Esophagus (tissue), 2 donors: Measurements from ENCODE around the gene RIPOR3. TPM values are rescaled to one million over a fixed set of nuclear protein-coding genes. Genes with fewer than 3 reads are reported as not detected.

Experiments
- H3K27ac ChIP-seq, 2 donors: one replicate each; pipeline ENCODE4 v1.5.1; 2013; ENCODE audit warnings: low read depth in 2 of 2, mild to moderate bottlenecking in 2 of 2, inconsistent platforms in 1 of 2, low read length in 1 of 2, moderate library complexity in 1 of 2
- H3K27me3 ChIP-seq, 2 donors: one replicate each; pipeline ENCODE4 v1.6.1; 2013; ENCODE audit warnings: low read length in 2 of 2, control low read depth in 1 of 2, mild to moderate bottlenecking in 1 of 2; ENCODE audit not compliant: insufficient read depth in 2 of 2, control insufficient read depth in 1 of 2
- H3K36me3 ChIP-seq, 2 donors: one replicate each; pipeline ENCODE4 v1.6.1; 2013; ENCODE audit warnings: low read length in 1 of 2; ENCODE audit not compliant: control insufficient read depth in 2 of 2, insufficient read depth in 2 of 2
- H3K4me1 ChIP-seq, 2 donors: one replicate each; pipeline ENCODE4 v1.6.1; 2013; ENCODE audit warnings: low read length in 1 of 2; ENCODE audit not compliant: control insufficient read depth in 2 of 2, insufficient read depth in 2 of 2
- H3K4me3 ChIP-seq, 2 donors: one replicate each; pipeline ENCODE4 v1.5.1; 2013; ENCODE audit warnings: low read length in 2 of 2, mild to moderate bottlenecking in 2 of 2, low read depth in 1 of 2, moderate library complexity in 1 of 2
- H3K9me3 ChIP-seq, 2 donors: one replicate each; pipeline ENCODE4 v1.6.1; 2013; ENCODE audit warnings: mild to moderate bottlenecking in 2 of 2, low read depth in 1 of 2, low read length in 1 of 2, moderate library complexity in 1 of 2; ENCODE audit not compliant: control insufficient read depth in 2 of 2, insufficient read depth in 1 of 2
- WGBS, 2 donors: extraction: QIAGEN DNeasy Blood & Tissue Kit; methylation state at CpG; one replicate each; pipeline ENCODE4 v1.1.7; 2013; 5-methylcytosine and 5-hydroxymethylcytosine counted together
- polyA plus RNA-seq, 2 donors: library from polyadenylated mRNA; stranded (reverse); fragments of 200-250 nt; gene quantifications; one replicate each; pipeline ENCODE4 v1.2.3, GENCODE V29; 2013
- donor health status: healthy with polysubstance abuse.
- donor health status: Bipolar disorder and iron deficiency.

Gene RIPOR3
- polyA plus RNA-seq, 2 donors, result 2.6 to 5.2 TPM

DNA sequence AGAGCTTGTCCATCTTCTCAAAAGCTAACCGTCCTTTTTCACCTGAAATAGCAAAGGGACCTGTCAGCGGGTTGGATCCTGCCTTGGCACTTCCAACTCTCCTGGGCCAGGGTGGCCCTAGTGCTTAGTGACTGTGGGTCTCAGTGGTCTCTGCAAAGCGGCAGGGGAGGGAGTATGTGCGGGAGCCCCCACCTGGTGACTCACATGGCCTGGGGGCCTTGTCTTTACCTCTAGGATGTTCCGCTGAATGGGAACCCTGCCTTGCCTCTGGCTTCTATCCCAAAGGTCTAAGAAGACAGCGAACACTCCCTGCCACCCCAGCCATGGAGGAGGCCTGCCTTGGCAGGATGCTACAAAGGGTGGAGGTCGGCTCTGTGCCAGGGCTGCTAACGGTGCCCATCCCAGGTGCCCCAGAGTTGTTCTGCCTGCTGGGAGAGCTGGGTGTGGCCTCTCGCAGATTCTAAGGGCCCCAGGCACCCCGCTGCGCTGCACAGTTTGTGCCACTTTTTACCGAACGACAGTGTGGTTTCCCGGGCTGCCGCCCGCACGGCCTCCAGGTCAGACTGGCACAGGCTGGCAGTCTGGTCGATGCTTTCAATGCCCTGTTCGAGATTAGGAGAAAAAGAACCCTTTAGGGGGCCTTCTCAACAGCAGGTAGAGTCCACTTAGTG, 103.9 kb downstream of the RIPOR3 start:
- Histone ChIP-seq H3K4me3 (no peak overlapping the region), H3K36me3 (peaks cover 0 to 16% of the 10 kb centered on the region in 2 donors), H3K9me3 (no peaks in the 10 kb centered on the region), H3K27ac (peak overlapping the region; percentile 77 to 78), H3K27me3 (no peaks in the 10 kb centered on the region), H3K4me1 (peaks cover 2 to 22% of the 10 kb centered on the region in 2 donors)
- 55 to 72% methylated on average over 19 of the region's 19 CpGs for WGBS, 2 donors

GRCh38 chr20:50586531-50587232, 104.7 kb downstream of the RIPOR3 start:
- Histone ChIP-seq H3K36me3 (peaks cover 0 to 19% of the 10 kb centered on the region in 2 donors), H3K4me1 (peaks cover 5 to 20% of the 10 kb centered on the region in 2 donors), H3K9me3 (no peaks in the 10 kb centered on the region), H3K27ac (no peak overlapping the region), H3K27me3 (no peaks in the 10 kb centered on the region), H3K4me3 (no peak overlapping the region)
- 85 to 88% methylated on average over 13 of the region's 13 CpGs for WGBS, 2 donors

DNA sequence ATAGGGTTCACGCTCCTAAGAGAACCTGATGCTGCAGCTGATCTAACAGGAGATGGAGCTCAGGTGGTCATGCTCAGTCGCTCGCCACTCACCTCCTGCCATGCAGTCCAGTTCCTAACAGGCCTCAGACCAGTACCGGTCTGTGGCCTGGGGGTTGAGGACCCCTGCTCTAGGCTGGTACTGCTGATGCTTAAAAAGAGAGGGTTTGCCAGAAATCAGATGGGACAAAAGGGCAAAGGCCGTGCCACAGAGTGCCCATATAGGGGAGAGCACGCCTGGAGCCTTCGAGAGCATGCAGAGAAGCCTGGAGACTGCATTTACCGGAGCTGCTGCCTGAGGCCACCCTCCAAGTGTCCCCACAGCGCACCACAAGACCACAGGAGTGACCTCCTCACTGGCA, 105.7 kb downstream of the RIPOR3 start:
- no peak overlapping the region for H3K4me3 ChIP-seq
- no peaks in the 10 kb centered on the region for H3K9me3 ChIP-seq
- H3K4me1 ChIP-seq, result peaks cover 5 to 20% of the 10 kb centered on the region in 2 donors
- peaks cover 8 to 26% of the 10 kb centered on the region in 2 donors for H3K36me3 ChIP-seq
- H3K27me3 ChIP-seq, result no peaks in the 10 kb centered on the region
- no peak overlapping the region for H3K27ac ChIP-seq
- 93% methylated on average over 9 of the region's 9 CpGs for WGBS, 2 donors

DNA sequence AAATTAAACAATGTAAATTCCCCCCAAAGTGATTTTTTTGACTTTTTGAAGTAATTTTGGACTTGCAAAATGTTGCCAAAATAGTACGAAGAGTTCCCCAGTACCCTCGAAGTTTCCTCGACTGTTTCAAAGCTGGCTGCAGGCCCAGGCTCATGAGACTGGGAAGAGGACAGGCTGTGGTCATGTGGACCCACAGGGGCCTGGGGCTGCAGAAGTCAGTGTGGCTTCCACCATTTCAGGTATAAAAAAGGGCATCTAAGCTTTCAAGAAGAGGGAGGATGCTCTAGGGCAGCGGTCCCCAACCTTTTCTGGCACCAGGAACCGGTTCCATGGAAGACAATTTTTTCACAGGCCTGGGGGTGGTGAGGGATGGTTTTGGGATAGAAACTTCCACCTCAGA, 106.1 kb downstream of the RIPOR3 start:
- Histone ChIP-seq H3K9me3 (no peaks in the 10 kb centered on the region), H3K27me3 (no peaks in the 10 kb centered on the region), H3K27ac (no peak overlapping the region), H3K4me3 (no peak overlapping the region), H3K4me1 (peaks cover 5 to 20% of the 10 kb centered on the region in 2 donors), H3K36me3 (peaks cover 8 to 29% of the 10 kb centered on the region in 2 donors)
- 71 to 80% methylated on average over 5 of the region's 5 CpGs for WGBS, 2 donors

- no peak overlapping the region for H3K27ac ChIP-seq
- no peaks in the 10 kb centered on the region for H3K27me3 ChIP-seq
- H3K4me3 ChIP-seq, result no peak overlapping the region
- H3K9me3 ChIP-seq, result no peaks in the 10 kb centered on the region
- H3K36me3 ChIP-seq, result peaks cover 9 to 32% of the 10 kb centered on the region in 2 donors
- peaks cover 5 to 20% of the 10 kb centered on the region in 2 donors for H3K4me1 ChIP-seq
- 84 to 86% methylated on average over 2 of the region's 2 CpGs for WGBS, 2 donors
Measured at GRCh38 chr20:50584687-50585086, 106.7 kb downstream of the RIPOR3 start.

DNA sequence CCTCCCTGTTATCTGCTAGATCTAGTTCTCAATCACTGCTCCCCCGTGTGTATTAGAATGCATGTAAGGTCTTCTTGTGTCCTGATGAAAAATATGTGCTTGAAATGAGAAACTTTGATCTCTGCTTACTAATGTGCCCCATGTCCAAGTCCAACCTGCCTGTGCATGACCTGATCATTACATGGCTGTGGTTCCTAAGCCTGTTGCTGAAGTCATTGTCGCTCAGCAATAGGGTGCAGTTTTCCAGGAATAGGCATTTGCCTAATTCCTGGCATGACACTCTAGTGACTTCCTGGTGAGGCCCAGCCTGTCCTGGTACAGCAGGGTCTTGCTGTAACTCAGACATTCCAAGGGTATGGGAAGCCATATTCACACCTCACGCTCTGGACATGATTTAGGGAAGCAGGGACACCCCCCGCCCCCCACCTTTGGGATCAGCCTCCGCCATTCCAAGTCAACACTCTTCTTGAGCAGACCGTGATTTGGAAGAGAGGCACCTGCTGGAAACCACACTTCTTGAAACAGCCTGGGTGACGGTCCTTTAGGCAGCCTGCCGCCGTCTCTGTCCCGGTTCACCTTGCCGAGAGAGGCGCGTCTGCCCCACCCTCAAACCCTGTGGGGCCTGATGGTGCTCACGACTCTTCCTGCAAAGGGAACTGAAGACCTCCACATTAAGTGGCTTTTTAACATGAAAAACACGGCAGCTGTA, 107.7 kb downstream of the RIPOR3 start:
- H3K27me3 ChIP-seq, result no peaks in the 10 kb centered on the region
- H3K36me3 ChIP-seq, result peaks cover 15 to 38% of the 10 kb centered on the region in 2 donors
- H3K27ac ChIP-seq, result peak overlapping the region; percentile 29 to 67

GRCh38 chr20:50582591-50583234, 108.6 kb downstream of the RIPOR3 start:
- Histone ChIP-seq H3K27me3 (no peaks in the 10 kb centered on the region), H3K4me3 (no peak overlapping the region), H3K27ac (no peak overlapping the region), H3K36me3 (peaks cover 16 to 41% of the 10 kb centered on the region in 2 donors), H3K9me3 (no peaks in the 10 kb centered on the region), H3K4me1 (peaks cover 5 to 17% of the 10 kb centered on the region in 2 donors)
- 68 to 85% methylated on average over 26 of the region's 26 CpGs for WGBS, 2 donors

More for the DNA sequence above, 107.7 kb downstream of the RIPOR3 start:
- Histone ChIP-seq H3K4me3 (no peak overlapping the region), H3K9me3 (no peaks in the 10 kb centered on the region), H3K4me1 (peaks cover 5 to 20% of the 10 kb centered on the region in 2 donors)
- 75 to 80% methylated on average over 15 of the region's 15 CpGs for WGBS, 2 donors

DNA sequence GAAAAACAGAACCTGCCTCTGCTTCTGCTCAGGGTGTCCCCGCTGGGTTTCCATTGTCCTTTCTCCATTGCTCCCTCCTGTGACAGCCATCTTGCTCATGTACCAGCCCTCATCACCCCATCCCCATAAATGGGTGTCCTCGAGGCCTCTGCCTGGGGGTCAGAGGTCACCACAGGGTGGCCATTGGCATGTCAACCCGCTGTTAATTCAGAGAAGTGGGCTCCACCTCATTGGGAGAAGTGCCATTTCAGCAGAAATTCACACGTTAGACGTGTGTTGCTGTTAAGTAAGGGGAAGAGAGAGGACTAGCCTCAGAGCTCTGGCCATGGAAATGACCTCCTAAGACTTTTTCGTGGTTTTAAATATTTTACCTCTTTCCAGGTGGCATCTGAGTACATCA, 109.2 kb downstream of the RIPOR3 start:
- Histone ChIP-seq H3K4me1 (peaks cover 5 to 18% of the 10 kb centered on the region in 2 donors), H3K27me3 (no peaks in the 10 kb centered on the region), H3K27ac (no peak overlapping the region), H3K9me3 (no peaks in the 10 kb centered on the region), H3K36me3 (peaks cover 22 to 45% of the 10 kb centered on the region in 2 donors), H3K4me3 (no peak overlapping the region)
- WGBS, 2 donors, result 64 to 71% methylated on average over 6 of the region's 6 CpGs

DNA sequence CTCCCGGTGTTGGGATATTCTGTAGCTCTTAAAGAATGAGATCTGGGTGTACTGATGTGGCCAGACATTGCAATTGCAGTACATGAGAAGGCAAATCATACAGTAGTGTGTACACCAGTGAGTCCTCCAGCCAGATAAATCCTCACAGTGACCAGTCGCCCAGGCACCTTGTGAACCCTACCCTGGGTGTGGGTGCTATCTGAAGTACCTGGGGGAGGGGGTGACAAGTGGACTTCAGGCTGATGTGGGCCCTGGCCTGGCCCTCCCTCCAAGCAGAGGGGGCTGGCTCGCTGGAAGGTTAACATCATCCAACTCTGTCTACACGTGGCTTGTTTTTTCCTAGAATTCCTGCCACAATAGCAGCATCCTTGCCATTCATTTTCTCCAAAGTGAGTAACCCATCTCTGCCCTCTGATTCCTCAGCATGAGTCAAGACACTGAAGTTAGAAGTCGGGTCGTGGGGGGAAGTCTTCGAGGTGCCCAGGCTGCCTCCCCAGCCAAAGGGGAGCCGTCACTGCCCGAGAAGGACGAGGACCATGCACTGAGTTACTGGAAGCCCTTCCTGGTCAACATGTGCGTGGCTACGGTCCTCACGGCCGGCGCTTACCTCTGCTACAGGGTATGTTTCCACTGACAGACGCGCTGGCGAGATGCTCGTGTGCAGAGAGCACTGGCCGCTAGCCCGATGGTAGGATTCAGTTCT, 110.3 kb downstream of the RIPOR3 start:
- no peak overlapping the region for H3K27ac ChIP-seq
- no peaks in the 10 kb centered on the region for H3K27me3 ChIP-seq
- H3K4me3 ChIP-seq, result no peak overlapping the region
- H3K4me1 ChIP-seq, result peaks cover 5 to 14% of the 10 kb centered on the region in 2 donors
- peaks cover 22 to 41% of the 10 kb centered on the region in 2 donors for H3K36me3 ChIP-seq
- 90 to 91% methylated on average over 21 of the region's 21 CpGs for WGBS, 2 donors
- H3K9me3 ChIP-seq, result no peaks in the 10 kb centered on the region
